ENCODE measurements around the gene NAV2. TPM values are rescaled to one million over a fixed set of nuclear protein-coding genes. Genes with fewer than 3 reads are reported as not detected.

NAV2 gene
- total RNA-seq, 1 experiment from 2014 or later, result 32.3 TPM

DNA sequence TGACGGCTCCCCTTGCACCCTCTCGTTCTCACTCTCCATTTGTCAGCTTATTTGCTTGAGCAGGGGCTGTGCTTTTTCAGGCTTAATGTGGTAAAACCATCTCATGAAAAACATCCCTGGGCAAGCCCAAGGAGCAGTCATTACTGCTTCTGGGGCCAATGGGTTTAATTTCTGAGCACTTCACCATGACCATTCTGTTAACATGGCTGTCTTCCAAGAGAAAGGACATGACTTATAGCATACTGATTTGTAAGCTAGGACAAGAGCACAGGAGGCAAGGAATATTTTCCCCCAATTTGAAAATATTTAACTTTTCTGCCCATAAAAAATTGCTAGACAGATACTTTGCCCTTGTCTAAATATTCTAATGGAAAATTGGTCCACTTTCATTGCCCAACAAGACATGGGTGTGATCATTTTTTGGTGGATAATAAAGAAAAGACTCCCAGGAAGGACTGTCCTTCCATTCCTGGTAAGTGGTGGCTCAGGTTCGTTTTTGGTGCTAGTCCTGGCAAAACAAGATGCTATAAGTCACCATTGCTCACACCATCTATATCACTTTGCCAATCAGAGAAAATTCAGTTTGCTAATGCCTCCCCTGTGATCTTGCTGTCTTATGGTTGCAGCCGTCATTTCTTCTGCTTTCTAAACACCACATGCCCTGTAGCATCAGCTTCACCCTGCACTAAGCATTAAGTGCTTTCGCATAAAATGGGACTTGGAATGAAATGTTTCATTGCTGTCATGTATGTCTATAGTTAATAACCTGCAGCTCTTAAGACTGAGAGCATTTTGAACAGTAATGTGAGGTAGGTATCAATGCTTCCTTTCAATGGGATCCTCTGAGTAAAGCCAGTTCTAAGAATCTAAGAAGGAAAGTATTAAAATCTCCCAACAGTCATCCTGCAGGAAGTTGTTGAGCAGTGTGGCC is 339.1 kb downstream of the NAV2 start:
- DNase-seq (ENCODE audit: low read depth), result no peak

DNA sequence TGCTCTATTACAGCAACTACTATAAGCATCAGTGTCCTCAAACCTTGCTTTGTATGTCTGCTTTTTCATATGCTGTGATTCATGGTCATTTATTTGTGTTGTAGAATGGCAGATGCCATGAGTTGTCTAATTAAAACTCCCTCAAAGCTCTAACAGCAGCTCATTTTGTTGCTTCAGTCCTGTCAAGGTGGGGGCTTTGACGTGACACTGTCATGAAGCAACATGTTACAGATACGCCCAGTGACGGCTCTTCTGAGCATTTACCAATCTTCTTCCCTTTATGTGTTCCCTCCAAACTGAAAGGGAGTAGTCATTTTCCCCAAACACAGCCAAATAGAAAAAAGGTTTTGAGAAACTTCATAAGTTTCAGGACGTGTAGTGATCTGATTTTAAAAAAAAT is 340.9 kb downstream of the NAV2 start:
- DNase-seq (ENCODE audit: low read depth), result no peak

DNA sequence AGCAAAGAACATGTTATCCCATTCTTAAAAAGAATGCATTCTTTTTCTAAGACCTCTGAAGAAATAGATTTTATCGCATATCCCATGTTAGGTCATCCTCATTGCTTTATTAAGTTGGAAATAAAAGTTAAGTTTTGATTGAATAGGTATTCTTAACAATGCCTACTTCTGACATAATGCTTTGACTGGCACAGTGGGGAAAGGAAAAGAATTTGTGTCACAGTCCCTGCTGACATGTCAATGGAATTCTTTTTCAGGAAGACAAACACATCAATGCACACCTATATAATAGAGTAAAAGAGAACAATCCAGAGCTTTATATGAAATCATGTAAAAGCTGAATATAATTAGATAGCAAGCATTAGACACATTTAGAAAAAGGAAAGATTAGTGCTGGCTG is 341.9 kb downstream of the NAV2 start:
- DNase-seq (ENCODE audit: low read depth), result no peak

DNA sequence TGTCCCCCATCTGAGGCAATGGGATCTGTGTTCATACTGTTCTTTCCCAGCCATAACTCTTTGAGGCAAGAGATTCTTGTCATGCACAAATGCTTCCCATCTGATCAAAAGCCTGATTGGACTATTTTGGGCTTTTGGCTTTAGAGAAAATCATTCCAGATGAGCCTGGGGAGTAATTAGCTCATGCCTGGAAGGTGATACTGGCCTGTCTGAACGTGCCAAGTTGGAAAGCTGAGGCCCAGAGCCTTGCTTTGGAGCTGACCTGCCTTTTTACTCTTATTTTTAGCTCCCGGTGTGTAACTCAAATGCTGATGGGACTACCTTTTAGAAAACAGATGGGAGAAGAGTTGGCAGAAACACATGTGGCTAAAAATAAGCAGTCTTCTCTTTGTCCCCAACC is 342.7 kb downstream of the NAV2 start:
- DNase-seq (ENCODE audit: low read depth), result no peak

DNA sequence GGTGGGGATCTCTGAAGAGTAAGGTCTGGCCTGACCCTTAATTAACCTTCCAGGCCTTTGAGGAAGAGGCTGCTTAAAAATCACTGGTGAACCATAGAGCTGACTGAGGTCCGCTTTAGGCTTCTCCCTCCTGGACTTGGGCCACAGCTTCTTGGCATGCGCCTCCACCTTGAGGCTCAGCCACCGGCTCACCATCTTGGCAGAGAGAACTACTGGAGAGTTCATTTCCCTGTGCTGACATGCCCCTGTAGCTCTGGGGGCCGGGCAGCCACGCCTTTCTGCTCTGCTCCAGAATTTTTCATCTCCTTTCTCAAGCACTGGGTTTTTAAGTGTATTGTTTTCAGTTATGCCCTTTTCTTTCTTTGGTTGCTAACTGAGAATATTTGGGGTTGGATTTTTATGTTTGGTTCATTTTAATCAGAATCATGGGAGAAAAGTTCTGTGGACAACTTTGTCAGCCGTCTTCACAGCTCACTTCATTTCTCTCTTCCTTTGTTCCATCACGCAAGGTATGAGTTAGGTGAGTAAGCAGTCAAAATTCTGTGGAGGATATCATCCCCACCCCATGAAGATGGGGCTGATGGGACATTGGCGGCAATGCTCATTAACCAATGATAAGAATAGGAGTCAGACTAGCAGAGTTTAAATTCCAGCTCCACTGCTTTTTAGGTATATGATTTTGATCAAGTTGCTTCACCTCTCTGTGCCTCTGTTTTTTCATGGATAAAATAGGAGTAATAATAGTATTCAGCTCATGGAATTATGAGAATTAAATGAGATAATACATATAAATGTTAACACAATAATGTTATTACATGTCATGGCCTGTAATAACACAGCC is 343.7 kb downstream of the NAV2 start:
- no peak for DNase-seq (ENCODE audit: low read depth)

DNA sequence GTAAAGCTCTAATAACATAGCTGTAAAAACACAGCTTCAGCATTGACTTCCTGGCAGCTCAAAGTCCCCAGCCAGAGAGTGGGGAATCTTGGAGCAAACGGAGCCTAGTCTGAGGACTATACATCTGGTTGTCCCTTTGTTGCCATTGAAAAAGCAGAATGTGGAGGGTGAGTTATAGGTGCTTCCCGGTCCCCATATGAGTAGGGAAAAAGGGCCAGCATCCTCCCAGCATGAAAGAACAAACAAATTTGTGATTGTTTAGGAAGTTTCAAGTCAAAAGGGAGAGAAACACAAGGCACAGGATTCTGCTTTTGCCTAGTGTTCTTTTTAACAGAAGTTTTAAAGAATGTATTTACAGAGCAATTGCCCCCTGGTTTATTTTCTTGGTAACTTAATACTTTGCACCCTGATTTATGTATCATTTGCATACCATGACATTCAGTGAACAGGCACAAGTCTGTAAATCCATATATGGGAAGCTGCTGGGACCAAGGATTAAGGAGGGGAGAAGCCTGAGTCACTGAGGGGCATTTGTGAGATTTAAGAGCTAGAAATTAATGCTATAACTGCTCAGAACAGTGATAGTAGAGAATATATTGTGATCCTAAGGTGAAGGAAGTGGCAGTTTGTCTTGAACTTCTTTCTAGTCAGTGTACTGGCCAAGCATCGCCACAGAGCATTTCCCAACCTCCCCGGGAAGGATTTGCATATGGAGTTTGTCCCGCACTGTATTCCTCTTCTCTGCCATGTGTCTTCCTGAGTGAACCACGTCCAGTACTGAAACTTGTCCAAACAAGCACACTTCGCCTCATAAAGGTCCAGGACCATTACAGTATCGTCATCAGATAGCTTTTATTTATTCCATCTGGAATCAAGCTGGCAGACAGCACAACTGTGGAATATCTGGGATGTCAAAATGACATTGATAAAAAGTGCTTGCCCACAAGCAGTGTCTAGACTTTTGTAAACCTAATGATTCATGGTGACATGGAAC is 344.6 kb downstream of the NAV2 start:
- no peak for DNase-seq (ENCODE audit: low read depth)

DNA sequence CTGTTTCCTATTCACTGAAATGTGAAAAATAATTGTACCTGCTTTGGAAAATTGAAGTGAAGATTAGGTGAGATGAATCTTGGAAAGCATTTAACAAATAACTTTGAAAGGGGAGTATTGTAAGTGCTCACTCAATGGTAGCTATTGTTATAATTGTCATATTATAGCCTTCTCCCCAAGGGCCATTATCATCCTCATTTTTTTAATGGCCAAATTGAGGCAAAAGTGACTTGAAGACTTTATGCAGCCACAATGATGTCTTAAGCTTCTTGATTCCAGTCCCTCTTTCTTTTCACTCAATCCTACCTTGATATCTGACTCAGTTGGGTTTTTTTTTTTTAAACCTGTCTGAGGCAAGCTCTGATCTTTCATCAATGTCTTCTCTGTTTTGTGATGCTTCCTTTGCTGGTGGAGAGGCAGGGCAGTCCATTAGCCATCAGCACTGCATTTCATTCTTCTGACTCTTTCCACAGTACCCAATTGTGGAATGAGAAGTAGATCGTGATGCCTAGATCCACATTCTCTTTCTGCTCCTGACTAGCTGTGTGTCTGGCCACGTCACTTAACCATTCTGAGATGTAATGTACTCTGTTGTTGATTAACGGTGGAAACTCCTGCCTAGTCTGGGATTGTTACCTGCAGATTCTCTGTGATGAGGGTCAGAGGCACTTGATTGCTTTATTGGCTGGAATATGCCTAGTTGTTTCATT is 346.3 kb downstream of the NAV2 start:
- DNase-seq (ENCODE audit: low read depth), result no peak

DNA sequence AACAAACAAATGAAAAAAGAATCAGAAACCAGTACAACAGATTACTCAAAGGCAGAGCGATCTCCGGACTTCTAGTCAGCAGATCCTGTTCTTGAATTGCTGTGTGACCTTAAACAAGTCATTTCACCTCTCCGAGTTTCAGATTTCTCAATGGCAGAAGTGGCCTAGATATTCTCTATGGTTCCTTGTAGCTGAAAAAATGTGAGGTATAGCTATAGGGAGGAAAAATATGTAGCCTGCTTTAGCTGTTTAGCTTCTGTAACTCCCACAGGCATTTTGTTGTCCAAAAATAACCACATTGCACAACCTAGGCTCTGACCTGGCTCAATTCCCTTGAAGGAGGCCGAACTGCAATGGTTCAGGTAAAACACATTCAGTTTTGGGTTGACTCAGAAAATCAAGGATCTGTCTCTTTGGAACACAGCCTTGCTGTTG is 347.0 kb downstream of the NAV2 start:
- no peak for DNase-seq (ENCODE audit: low read depth)

DNA sequence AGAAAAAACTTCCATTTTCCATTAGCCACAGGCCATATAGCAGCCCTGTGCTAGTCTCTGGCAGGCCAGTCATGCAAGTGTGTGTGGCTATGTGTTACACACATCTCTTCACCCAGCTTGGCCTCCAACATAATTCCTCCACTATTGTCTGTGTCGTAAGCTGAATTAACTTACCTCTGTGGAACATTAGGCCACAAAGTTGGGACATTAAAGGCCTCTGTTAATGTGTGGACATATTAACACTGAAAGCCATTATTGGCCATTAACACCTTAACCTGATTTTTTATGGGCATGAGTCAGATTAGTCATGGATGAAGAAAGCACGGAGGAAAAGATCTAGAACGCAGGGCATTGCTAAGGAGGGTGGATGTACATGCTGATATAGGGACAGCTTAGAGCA is 347.5 kb downstream of the NAV2 start:
- no peak for DNase-seq (ENCODE audit: low read depth)

DNA sequence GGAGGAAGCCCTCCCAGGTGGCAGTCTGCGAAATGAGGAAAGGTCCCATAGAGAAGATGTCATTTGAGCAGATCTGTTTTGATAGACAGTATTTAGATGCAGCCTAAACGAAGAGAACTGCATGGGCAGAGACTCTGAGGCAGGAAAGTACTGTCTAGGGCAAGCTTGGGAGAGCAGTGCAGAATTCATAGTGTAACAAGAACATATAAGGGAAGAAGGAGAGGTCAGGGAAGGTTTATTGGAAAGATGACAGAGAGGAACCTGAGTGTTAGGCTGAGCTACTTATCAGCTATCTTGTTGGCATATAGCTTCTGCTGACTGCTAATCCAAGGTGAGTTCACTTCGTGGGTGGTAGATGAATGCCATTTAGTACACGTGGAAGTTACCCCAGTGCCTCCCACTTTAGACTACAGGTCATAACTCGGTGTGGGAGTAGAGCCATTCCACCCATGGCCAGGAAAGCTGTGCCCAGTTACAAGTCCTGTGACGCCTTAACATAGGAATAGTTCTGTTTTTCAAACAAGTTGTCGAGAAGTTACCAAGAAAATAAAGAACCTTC is 348.1 kb downstream of the NAV2 start:
- DNase-seq (ENCODE audit: low read depth), result no peak

DNA sequence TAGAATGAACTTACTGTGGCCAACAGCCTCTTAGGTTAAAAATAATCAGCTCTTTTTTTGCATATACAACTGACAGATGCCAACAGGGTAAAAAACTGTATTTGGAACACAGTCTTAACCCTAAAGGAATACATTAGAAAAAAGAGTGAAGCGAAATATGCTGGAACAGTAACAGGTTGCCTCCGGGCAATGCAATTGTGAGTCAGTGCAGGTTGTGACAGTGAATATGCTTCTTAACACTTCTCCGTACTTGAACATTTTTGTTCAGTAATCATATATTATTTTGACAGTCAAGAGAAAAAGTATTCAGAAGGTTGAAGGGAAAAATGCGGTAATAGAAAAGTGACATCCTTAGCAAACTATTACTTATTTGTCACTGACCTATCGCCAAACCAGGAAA is 349.1 kb downstream of the NAV2 start:
- DNase-seq (ENCODE audit: low read depth), result no peak

DNA sequence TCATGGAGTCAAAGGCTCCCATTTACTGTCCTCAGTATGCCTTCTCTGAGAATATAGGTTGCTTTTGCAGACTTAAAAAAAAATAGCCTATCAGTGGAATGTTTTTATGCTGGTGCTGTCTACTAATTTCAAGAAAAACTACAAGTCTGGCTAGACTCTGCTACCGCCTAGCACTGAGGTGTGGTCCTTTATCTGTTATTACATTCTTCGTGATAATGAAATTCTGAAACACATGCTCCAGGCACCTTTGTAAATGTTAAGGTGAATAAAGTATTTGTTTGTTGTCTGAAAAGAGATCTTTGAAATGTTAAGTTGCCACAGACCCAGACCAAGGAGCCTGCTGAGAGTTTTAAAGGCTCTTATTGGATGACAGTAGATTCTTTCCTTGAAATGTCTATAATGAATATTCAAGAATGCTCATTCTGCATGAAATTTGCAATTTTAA is 352.3 kb downstream of the NAV2 start:
- DNase-seq (ENCODE audit: low read depth), result no peak

DNA sequence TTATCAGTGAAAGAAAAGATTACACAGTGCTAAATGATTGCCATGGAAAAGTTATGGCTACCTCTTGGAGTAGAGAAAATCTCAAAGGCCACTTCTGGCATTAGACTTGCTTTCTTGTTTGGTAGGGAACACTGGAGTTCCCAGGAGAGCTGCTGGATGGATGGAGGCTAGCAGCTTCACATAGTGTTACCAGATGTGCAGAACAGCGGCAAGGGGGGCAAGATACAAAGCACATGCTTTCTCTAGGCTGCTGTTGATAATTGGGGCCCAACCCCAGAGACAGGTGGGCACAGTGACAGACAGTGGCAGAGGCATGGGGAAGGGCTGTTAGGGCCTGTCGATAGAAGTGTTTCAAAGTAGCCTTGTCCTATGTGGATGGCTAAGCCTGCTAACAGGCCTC is 352.8 kb downstream of the NAV2 start:
- no peak for DNase-seq (ENCODE audit: low read depth)

DNA sequence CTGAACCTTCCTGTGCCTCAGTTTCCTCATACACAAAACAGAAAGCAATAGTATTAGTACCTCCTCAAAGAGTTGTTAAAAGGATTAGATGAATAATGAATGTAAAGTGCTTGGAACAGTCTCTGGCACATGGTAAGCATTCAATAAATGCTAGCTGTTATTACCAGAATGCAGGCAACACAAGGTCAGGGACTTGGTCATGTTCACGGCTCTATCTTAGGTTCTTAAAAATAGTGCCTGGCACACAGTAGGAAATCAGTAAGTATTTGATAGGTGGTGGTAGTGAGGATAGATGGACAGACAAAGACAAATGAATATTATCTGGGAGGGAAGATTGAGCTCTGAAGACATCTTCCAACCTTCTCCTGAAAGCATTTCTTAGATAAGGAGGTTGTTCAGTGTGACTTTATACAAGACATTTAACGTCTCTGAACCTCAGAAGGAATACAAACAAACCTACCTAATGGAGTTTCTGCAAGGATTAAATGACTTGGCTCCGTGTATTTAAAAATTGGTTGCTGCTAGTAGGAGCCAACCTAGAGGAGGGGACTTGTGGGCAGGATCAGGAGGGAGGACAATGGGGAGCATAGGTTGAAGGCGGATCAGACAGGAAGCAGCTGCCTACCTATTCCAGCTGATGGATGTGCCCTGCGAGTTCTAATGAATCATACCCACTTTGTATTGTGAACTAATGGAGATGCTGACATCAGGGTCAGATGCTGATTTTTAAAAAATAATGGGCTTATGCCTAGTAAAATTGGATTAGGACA is 353.6 kb downstream of the NAV2 start:
- no peak for DNase-seq (ENCODE audit: low read depth)

DNA sequence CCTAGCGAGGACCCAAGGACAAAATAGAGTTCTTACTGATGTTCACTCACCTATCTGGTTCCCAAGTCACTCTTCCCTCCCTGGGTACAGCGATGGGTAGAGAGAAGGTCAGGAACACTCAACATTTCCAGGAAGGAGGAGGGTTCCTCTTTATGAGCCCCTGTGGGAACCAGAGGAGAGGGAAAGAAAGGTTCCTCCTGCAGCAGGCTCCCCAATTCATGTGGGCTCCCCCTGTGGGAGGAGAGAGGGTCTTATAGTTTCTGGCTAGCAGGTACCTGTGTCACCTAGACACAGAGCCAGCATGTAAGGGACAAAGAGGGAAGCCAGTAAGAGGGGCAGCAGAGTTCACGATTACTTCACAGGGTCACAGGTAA is 354.1 kb downstream of the NAV2 start:
- DNase-seq (ENCODE audit: low read depth), result no peak

DNA sequence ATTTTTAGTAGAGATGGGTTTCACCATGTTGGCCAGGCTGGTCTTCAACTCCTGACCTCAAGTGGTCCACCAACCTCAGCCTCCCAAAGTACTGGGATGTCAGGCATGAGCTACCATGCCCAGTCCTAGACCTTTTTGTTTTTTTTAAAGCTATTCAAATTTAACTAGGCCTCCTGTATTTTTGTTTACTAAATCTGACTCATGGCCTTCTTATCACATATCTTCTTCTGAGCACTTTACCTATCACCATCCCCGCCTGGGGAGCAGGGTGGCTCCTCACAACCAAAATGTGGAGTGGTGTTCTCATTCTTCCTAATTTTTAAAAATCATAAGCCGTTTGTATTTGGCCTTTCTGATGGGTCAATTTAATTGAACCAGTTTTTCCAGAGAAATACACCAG is 355.0 kb downstream of the NAV2 start:
- DNase-seq (ENCODE audit: low read depth), result no peak

DNA sequence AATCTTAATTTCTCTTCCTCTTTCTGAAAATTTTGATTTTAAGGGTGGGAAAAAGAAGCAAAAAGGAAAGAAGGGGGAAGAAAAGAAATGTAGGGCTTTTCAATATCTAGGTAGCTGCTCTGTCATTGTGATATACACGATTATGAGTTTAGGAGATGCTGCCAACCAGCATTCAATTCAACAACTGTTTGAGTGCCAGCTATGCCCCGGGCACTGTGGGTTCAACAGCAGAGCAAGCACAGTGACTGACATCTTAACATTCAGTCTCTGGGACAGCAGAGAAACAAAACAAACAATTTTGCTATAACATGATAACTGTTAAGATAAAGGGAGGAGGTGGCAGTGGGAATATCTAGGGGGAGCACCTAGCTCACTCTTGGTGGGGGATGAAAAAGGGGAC is 356.1 kb downstream of the NAV2 start:
- DNase-seq (ENCODE audit: low read depth), result no peak

DNA sequence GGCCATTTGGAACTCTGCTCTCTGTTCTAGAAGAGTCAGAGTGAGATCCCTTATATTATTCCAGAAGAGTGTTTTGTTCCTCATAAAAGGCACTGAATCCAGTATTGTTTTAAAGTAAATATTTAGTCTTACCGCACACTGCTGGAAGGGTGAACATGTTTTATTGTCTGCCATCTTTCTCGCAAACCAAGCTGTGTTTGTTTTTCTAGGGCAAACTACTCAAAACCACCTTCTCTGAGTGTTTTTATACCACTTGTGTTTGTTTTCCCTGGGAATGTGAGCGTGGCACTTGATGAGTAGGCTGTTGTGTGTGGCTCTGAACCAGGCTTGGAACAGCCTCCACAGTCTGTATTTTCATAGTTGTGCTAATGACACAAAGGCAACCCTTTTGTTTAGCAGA is 357.8 kb downstream of the NAV2 start:
- DNase-seq (ENCODE audit: low read depth), result peak; percentile 26

DNA sequence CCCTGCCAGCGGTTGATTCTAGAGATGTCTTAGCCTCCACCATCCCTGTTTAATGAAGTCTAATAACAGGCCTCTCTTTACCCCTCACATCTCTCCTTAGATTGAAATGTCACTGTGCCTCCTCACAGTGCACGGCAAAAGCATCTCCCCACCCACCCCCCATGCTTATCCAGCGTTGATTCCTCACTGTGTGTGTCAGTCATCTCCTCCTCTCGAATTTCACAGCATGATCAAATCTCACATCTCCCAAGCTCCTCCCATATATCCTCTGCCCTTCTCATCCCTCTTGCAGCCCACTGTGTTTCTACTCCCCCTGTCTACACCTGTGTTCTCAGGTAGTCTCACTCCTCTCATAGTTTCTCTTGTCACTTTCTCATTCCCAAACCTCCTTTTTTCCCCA is 363.0 kb downstream of the NAV2 start:
- DNase-seq (ENCODE audit: low read depth), result no peak

DNA sequence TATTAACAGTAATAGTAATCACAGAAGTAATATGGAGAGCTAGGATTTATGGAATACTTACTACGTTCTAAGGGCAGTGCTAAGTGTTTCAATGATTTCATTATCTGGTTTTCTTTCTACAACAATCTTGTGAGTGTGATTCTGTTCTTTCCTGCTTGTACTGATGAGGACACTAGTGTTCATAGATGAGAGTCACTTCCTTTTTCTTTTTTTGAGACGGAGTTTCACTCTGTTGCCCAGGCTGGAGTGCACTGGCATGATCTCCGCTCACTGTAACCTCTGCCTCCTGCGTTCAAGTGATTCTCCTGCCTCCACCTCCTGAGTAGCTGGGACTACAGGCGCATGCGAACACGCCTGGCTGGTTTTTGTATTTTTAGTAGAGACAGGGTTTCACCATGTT is 366.2 kb downstream of the NAV2 start:
- no peak for DNase-seq (ENCODE audit: low read depth)

Measured in LHCN-M2 (cell line).